Putamen (tissue), 1 donor: ENCODE measurements around the gene FRMD4B.

ENCODE experiments used
- DNase-seq: peaks from one replicate; pipeline ENCODE4 v3.0.0-alpha.2; 2016; ENCODE audit warnings: low spot score

Gene FRMD4B

GRCh38 chr3:69385723-69386555, at the start of gene FRMD4B:
FRMD4B (minus strand) TSS chr3:69386088; CDS start chr3:69385989, 99 bp downstream.
- DNase-seq, result peak; percentile 94

GRCh38 chr3:69433969-69434325, 48.1 kb upstream of the FRMD4B start:
- no peak for DNase-seq

- no peak for DNase-seq
Measured at GRCh38 chr3:69433121-69433968, 47.5 kb upstream of the FRMD4B start.

GRCh38 chr3:69428657-69429255, 42.9 kb upstream of the FRMD4B start:
- no peak for DNase-seq

GRCh38 chr3:69426967-69427304, 41.0 kb upstream of the FRMD4B start:
- DNase-seq, result no peak

- no peak for DNase-seq
Measured at GRCh38 chr3:69426291-69426966, 40.5 kb upstream of the FRMD4B start.

GRCh38 chr3:69425249-69425648, 39.4 kb upstream of the FRMD4B start:
- DNase-seq, result no peak

GRCh38 chr3:69423463-69424155, 37.7 kb upstream of the FRMD4B start:
- DNase-seq, result no peak

- DNase-seq, result no peak
Measured at GRCh38 chr3:69422751-69423150, 36.9 kb upstream of the FRMD4B start.

GRCh38 chr3:69420781-69421520, 35.1 kb upstream of the FRMD4B start:
- no peak for DNase-seq

GRCh38 chr3:69419276-69419675, 33.4 kb upstream of the FRMD4B start:
- no peak for DNase-seq

GRCh38 chr3:69417541-69418078, 31.7 kb upstream of the FRMD4B start:
- no peak for DNase-seq

- no peak for DNase-seq
Measured at GRCh38 chr3:69413551-69414207, 27.8 kb upstream of the FRMD4B start.

GRCh38 chr3:69411346-69411745, 25.5 kb upstream of the FRMD4B start:
- no peak for DNase-seq

GRCh38 chr3:69410301-69410700, 24.4 kb upstream of the FRMD4B start:
- DNase-seq, result peak; percentile 78

- no peak for DNase-seq
Measured at GRCh38 chr3:69409831-69410230, 23.9 kb upstream of the FRMD4B start.

GRCh38 chr3:69409011-69409410, 23.1 kb upstream of the FRMD4B start:
- no peak for DNase-seq

- no peak for DNase-seq
Measured at GRCh38 chr3:69408542-69408941, 22.7 kb upstream of the FRMD4B start.

GRCh38 chr3:69407908-69408307, 22.0 kb upstream of the FRMD4B start:
- no peak for DNase-seq

GRCh38 chr3:69406163-69406562, 20.3 kb upstream of the FRMD4B start:
- no peak for DNase-seq
